Vagina (tissue), 2 donors: ENCODE measurements around the gene OR4K17. TPM values are rescaled to one million over a fixed set of nuclear protein-coding genes. Genes with fewer than 3 reads are reported as not detected.
"Not testable (repeated sequence)": the region's sequence is repeated elsewhere in the genome, so short reads cannot be mapped to it uniquely, and the experiment has no call there.

ENCODE experiments used
- DNase-seq, 2 donors: peaks; one replicate each; pipeline ENCODE4 v3.0.0-alpha.2; 2017; ENCODE audit errors: extremely low spot score in 2 of 2
- H3K27ac ChIP-seq: fragments of 200-600 bp; sonication (generic); one replicate; pipeline ENCODE4 v1.5.1; 2019
- H3K27me3 ChIP-seq: fragments of 200-600 bp; sonication (generic); one replicate; pipeline ENCODE4 v1.5.1; 2019
- H3K36me3 ChIP-seq, 2 donors: fragments of 200-600 bp; sonication (generic); one replicate each; pipeline ENCODE4 v1.5.1; 2017 to 2019
- H3K4me1 ChIP-seq: fragments of 200-600 bp; sonication (generic); one replicate; pipeline ENCODE4 v1.5.1; 2019
- H3K4me3 ChIP-seq, 2 donors: fragments of 200-600 bp; sonication (generic); 1 replicate in 1 of 2; 2 replicates in 1 of 2; pipeline ENCODE4 v1.5.1; 2016 to 2019
- H3K9me3 ChIP-seq: fragments of 200-600 bp; sonication (generic); one replicate; pipeline ENCODE4 v1.5.1; 2019
- POLR2A ChIP-seq, 2 donors: fragments of 450-650 bp; IDR thresholded peaks; one replicate each; pipeline ENCODE4 v1.6.1; 2017; ENCODE audit warnings: antibody characterized with exemption in 2 of 2, mild to moderate bottlenecking in 2 of 2, moderate library complexity in 2 of 2
- POLR2AphosphoS5 ChIP-seq, 2 donors: sonication (generic); formaldehyde crosslinking; IDR thresholded peaks; one replicate each; pipeline ENCODE4 v1.9.0; 2017; ENCODE audit warnings: antibody characterized with exemption in 2 of 2, mild to moderate bottlenecking in 2 of 2, low read depth in 1 of 2; ENCODE audit not compliant: insufficient read depth in 1 of 2
- intact Hi-C: fragments of 100-400 bp; cut with DNase I; formaldehyde crosslinking; loops from one replicate; pipeline ENCODE4 v1.15.1; 2023
- total RNA-seq: library from RNA; depleted of rRNA; stranded (reverse); fragments of >200 nt; gene quantifications from one replicate; pipeline ENCODE4 v1.2.3, GENCODE V29; 2016
- TF ChIP-seq, protein P1 (sequence below), 3 experiments: fragments of 450-650 bp in 2 of 3; fragments of 200-600 bp in 1 of 3; sonication (generic) in 1 of 3; IDR thresholded peaks; one replicate each; pipeline ENCODE4 v1.5.1; 2017 to 2019; ENCODE audit warnings: antibody characterized with exemption in 3 of 3, mild to moderate bottlenecking in 2 of 3, moderate library complexity in 2 of 3

OR4K17 gene, protein sequence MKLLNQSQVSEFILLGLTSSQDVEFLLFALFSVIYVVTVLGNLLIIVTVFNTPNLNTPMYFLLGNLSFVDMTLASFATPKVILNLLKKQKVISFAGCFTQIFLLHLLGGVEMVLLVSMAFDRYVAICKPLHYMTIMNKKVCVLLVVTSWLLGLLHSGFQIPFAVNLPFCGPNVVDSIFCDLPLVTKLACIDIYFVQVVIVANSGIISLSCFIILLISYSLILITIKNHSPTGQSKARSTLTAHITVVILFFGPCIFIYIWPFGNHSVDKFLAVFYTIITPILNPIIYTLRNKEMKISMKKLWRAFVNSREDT
- not detected for total RNA-seq

DNA sequence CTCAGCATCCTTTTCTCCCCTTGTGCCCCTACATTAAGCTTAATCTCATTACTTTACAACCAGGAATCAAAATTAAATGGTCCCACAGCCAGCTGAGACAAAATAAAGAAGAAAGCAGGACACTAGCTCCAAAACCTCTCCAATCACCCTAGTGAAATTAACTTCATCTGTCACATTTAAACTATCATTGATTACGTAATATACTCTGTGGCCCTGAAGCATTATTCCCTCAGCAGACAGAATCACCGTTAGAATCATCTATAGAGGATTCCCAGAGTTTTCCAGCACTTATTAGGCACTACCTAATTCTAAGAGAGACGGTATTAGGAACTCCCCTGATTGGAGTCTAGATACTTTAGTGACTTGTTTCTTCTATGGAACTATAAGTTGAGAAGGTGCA lies at the start of gene OR4K17:
Gene OR4K17, plus strand, starts transcription at position 302 of the 400 bp plus-strand sequence. CDS start 6,761 bp downstream, outside the sequence.
- no peaks in the 10 kb centered on the region for H3K9me3 ChIP-seq
- no peaks in the 10 kb centered on the region for H3K36me3 ChIP-seq
- no peak for DNase-seq
- H3K4me3 ChIP-seq: no peak within 1 kb of the TSS
- intact Hi-C loops: no loop called here
- H3K27ac ChIP-seq: no peak within 1 kb of the TSS
- no peaks in the 10 kb centered on the region for H3K4me1 ChIP-seq
- no peak for TF ChIP-seq POLR2A (IDR thresholded peaks at IDR 0.05)
- TF ChIP-seq POLR2AphosphoS5 (IDR thresholded peaks at IDR 0.05; ENCODE audit: insufficient read depth in 1 of 2, low read depth in 1 of 2): no peak
- TF ChIP-seq, protein P1, sequence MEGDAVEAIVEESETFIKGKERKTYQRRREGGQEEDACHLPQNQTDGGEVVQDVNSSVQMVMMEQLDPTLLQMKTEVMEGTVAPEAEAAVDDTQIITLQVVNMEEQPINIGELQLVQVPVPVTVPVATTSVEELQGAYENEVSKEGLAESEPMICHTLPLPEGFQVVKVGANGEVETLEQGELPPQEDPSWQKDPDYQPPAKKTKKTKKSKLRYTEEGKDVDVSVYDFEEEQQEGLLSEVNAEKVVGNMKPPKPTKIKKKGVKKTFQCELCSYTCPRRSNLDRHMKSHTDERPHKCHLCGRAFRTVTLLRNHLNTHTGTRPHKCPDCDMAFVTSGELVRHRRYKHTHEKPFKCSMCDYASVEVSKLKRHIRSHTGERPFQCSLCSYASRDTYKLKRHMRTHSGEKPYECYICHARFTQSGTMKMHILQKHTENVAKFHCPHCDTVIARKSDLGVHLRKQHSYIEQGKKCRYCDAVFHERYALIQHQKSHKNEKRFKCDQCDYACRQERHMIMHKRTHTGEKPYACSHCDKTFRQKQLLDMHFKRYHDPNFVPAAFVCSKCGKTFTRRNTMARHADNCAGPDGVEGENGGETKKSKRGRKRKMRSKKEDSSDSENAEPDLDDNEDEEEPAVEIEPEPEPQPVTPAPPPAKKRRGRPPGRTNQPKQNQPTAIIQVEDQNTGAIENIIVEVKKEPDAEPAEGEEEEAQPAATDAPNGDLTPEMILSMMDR (IDR thresholded peaks at IDR 0.05): no peak
- H3K27me3 ChIP-seq: no peaks in the 10 kb centered on the region

DNA sequence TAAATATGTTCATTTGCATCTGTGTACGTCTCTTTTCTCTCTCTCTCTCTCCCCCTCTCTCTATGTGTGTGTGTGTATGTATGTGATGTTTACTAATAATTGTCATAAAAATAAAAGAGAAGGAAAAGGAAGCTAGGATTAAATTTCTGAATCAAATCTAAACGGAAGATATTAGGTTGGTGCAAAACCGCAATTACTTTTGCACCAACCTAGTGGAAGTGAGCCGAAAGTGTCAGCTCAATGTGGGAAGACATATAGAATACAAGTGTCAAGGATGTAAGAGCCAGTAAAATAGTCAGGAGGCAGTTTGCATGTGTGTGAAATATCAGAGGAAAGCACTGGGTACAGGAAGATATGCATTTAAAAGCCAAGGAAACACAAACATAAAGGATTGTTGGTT lies 18.5 kb upstream of the OR4K17 start:
- Histone ChIP-seq H3K4me1 (no peaks in the 10 kb centered on the region), H3K36me3 (no peaks in the 10 kb centered on the region), H3K27me3 (no peaks in the 10 kb centered on the region), H3K27ac (no peak overlapping the region), H3K4me3 (no peak overlapping the region), H3K9me3 (no peaks in the 10 kb centered on the region)
- no peak for TF ChIP-seq POLR2AphosphoS5 (IDR thresholded peaks at IDR 0.05; ENCODE audit: insufficient read depth in 1 of 2, low read depth in 1 of 2)
- no peak for TF ChIP-seq POLR2A (IDR thresholded peaks at IDR 0.05)
- TF ChIP-seq, protein P1 (IDR thresholded peaks at IDR 0.05): no peak
- DNase-seq: no peak
- intact Hi-C loops: no loop called here

DNA sequence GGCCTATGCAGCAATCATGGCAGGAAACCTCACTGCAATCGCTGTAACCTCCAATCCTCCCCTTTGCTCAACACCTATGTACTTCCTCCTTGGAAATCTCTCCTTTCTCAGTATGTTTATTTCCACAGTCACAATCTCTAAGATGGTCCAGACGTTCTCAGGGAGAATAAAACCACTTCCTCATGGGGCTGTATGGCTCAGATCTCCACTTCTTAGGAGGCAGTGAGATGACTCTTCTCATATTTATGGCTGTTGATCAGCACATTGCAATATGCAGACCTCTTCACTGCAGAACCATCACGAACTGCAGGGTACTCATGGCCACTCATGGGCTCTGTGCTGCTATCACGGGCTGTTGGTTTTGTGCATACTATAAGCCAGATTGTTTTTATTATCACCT lies 17.1 kb upstream of the OR4K17 start:
- DNase-seq: no peak
- intact Hi-C loops: no loop called here
- no peak overlapping the region for H3K4me3 ChIP-seq
- H3K9me3 ChIP-seq: no peaks in the 10 kb centered on the region
- H3K36me3 ChIP-seq: no peaks in the 10 kb centered on the region
- no peak overlapping the region for H3K27ac ChIP-seq
- H3K27me3 ChIP-seq: no peaks in the 10 kb centered on the region
- TF ChIP-seq POLR2AphosphoS5 (IDR thresholded peaks at IDR 0.05; ENCODE audit: insufficient read depth in 1 of 2, low read depth in 1 of 2): no peak
- TF ChIP-seq POLR2A (IDR thresholded peaks at IDR 0.05): no peak
- TF ChIP-seq, protein P1 (IDR thresholded peaks at IDR 0.05): no peak
- no peaks in the 10 kb centered on the region for H3K4me1 ChIP-seq

DNA sequence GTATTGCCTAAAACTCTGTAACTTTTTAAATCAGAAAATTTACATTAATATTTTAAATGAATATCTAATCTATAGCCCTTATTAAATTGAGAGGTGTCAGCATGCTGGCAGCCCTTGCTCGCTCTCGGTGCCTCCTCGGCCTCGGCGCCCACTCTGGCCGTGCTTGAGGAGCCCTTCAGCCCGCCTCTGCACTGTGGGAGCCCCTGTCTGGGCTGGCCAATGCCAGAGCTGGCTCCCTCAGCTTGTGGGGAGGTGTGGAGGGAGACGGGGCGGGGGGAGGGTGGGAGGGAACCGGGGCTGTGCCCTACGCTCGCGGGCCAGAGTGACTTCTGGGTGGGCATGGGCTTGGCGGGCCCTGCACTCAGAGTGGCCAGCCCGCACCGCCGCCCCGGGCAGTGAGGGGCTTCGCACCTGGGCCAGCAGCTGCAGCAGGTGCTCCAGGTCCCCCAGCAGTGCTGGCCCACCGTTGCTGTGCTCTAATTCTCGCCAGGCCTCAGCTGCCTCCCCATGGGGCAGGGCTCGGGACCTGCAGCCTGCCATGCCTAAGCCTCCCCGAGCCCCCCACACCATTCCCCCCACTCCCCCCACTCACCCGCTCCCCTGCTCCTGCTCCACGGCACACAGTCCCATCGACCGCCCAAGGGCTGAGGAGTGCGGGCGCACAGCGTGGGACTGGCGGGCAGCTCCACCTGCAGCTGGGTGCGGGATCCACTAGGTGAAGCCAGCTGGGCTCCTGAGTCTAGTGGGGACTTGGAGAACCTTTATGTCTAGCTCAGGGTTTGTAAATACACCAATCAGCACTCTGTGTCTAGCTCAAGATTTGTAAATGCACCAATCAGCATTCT lies 11.4 kb upstream of the OR4K17 start:
- H3K27ac ChIP-seq, H3K4me1 ChIP-seq, H3K27me3 ChIP-seq, intact Hi-C loops, DNase-seq, H3K36me3 ChIP-seq, H3K4me3 ChIP-seq, H3K9me3 ChIP-seq: not testable (repeated sequence)

DNA sequence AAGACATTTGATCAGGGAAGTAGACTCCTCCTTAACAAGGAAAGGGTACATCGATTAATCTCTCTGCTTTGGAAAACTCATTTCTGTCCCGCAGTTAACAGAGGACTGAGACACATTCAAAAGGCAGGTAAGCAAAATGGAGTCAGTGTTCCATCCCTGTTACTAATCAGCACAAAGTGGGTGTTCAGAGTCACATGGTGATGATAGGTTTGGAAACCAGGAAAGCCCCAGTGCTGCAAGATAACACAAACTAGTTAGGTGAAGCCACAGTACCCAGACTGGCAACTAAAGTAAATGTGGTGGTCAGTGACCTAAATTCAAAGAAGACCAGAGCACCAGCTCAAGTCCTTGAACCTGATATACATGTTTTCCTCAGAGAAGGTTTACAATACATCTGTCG lies 1.8 kb downstream of the OR4K17 start:
- H3K36me3 ChIP-seq: no peaks in the 10 kb centered on the region
- H3K27me3 ChIP-seq: no peaks in the 10 kb centered on the region
- no peaks in the 10 kb centered on the region for H3K9me3 ChIP-seq
- TF ChIP-seq POLR2AphosphoS5 (IDR thresholded peaks at IDR 0.05; ENCODE audit: insufficient read depth in 1 of 2, low read depth in 1 of 2) (no peak), POLR2A (IDR thresholded peaks at IDR 0.05) (no peak)
- TF ChIP-seq, protein P1 (IDR thresholded peaks at IDR 0.05): no peak
- H3K4me1 ChIP-seq: no peaks in the 10 kb centered on the region
- intact Hi-C loops: no loop called here
- H3K27ac ChIP-seq: no peak overlapping the region
- DNase-seq: no peak
- no peak overlapping the region for H3K4me3 ChIP-seq
